Measurements from ENCODE around the gene OBSCN.

GRCh38 chr1:228366062-228366865, 158.4 kb downstream of the OBSCN start:
- TF ChIP-seq CTCF (IDR thresholded peaks at IDR 0.05 in 2 of 3, conservative IDR thresholded peaks at IDR 0.05 in 1 of 3; ENCODE audit: control insufficient read depth in 2 of 3, extremely low read depth in 1 of 3, insufficient read depth in 1 of 3, low read depth in 3 of 3, low read length in 3 of 3) (no peak), TCF12 (IDR thresholded peaks at IDR 0.05; ENCODE audit: low read depth, low read length) (no peak), EED (IDR thresholded peaks at IDR 0.05; ENCODE audit: low read depth) (no peak), MYC (IDR thresholded peaks at IDR 0.05; ENCODE audit: insufficient read depth, insufficient read length, insufficient replicate concordance, low read length, severe bottlenecking) (no peak), CHD4 (IDR thresholded peaks at IDR 0.05) (no peak), EGR1 (IDR thresholded peaks at IDR 0.05; ENCODE audit: borderline replicate concordance in 1 of 2, low read depth in 2 of 2, low read length in 2 of 2) (no peak), JUNB (IDR thresholded peaks at IDR 0.05) (no peak), SMAD1 (IDR thresholded peaks at IDR 0.05; ENCODE audit: low read depth, partially characterized antibody) (no peak), GABPA (IDR thresholded peaks at IDR 0.05; ENCODE audit: low read depth) (no peak), REST (IDR thresholded peaks at IDR 0.05; ENCODE audit: low read depth, low read length) (no peak), POLR2AphosphoS5 (IDR thresholded peaks at IDR 0.05; ENCODE audit: low read length) (no peak)
